ENCODE measurements around the gene ABHD12.

ABHD12 gene

DNA sequence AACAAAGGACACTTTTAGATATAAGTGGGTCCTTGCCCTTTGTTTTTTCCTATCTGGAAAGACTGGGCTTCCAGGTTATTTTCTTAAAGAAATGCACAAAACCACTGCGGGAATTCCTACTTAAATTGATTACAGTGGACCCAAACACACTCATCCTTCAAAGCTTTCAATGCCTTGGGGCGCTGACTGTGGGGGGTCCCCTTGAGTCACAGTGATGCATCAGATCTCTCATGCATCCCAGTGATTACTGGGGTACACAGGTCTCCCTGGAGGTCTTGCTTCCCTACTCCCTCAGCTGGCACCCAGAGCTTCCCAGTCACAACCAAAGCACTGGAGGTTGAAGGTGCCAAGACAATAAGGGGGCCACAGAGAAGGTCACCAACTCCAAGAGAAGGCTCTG is 20.7 kb downstream of the ABHD12 start:
- Histone ChIP-seq H3K27me3 (ENCODE audit: low read length) (no peaks in the 10 kb centered on the region), H3K79me2 (ENCODE audit: insufficient read depth, low read length) (no peaks in the 10 kb centered on the region), H3K27ac (ENCODE audit: low read depth, low read length) (no peak overlapping the region), H3K9ac (ENCODE audit: low read length) (no peak overlapping the region), H4K20me1 (ENCODE audit: low read depth, low read length) (no peaks in the 10 kb centered on the region; the same call in 1 of the 2 replicates), H2AFZ (ENCODE audit: low read depth, low read length, severe bottlenecking) (no peak overlapping the region), H3K36me3 (ENCODE audit: low read length) (no peaks in the 10 kb centered on the region), H3K4me3 (ENCODE audit: insufficient read depth, low read length, poor library complexity, severe bottlenecking) (no peak overlapping the region), H3F3A (ENCODE audit: insufficient read depth) (no peaks in the 10 kb centered on the region), H3K9me3 (ENCODE audit: insufficient read depth, low read length) (no peaks in the 10 kb centered on the region), H3K9me2 (replicated peaks; ENCODE audit: insufficient read depth, low read length) (no peaks in the 10 kb centered on the region), H3K4me2 (ENCODE audit: low read depth, low read length, poor library complexity, severe bottlenecking) (no peak overlapping the region)
- TF ChIP-seq, protein P1, sequence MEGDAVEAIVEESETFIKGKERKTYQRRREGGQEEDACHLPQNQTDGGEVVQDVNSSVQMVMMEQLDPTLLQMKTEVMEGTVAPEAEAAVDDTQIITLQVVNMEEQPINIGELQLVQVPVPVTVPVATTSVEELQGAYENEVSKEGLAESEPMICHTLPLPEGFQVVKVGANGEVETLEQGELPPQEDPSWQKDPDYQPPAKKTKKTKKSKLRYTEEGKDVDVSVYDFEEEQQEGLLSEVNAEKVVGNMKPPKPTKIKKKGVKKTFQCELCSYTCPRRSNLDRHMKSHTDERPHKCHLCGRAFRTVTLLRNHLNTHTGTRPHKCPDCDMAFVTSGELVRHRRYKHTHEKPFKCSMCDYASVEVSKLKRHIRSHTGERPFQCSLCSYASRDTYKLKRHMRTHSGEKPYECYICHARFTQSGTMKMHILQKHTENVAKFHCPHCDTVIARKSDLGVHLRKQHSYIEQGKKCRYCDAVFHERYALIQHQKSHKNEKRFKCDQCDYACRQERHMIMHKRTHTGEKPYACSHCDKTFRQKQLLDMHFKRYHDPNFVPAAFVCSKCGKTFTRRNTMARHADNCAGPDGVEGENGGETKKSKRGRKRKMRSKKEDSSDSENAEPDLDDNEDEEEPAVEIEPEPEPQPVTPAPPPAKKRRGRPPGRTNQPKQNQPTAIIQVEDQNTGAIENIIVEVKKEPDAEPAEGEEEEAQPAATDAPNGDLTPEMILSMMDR (IDR thresholded peaks at IDR 0.05; ENCODE audit: insufficient read depth, low read length, poor library complexity, severe bottlenecking): no peak
- no peak for TF ChIP-seq EZH2phosphoT487 (conservative IDR thresholded peaks at IDR 0.05; ENCODE audit: low read length)

DNA sequence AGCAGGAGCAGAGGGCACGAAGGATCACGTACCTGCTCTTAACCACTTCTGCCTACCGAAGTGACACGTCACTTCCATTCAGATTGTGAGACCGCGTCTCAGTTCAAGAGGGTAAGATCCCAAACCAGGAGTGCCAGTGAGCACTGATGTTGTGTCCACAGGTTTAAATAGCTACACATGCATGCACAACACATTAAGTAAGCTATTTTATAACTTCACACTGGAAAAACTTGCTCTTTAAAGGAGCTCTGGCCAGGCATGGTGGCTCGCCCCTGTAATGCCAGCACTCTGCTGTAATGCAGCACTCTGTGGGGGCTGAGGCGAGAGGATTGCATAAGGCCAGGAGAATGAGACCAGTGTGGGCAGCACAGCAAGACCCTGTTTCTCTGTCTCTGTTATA is 21.1 kb downstream of the ABHD12 start:
- Histone ChIP-seq H3K79me2 (ENCODE audit: insufficient read depth, low read length) (no peaks in the 10 kb centered on the region), H3K9me3 (ENCODE audit: insufficient read depth, low read length) (no peaks in the 10 kb centered on the region), H3K4me2 (ENCODE audit: low read depth, low read length, poor library complexity, severe bottlenecking) (no peak overlapping the region), H3K27ac (ENCODE audit: low read depth, low read length) (no peak overlapping the region), H3K4me3 (ENCODE audit: insufficient read depth, low read length, poor library complexity, severe bottlenecking) (no peak overlapping the region), H3K36me3 (ENCODE audit: low read length) (no peaks in the 10 kb centered on the region), H2AFZ (ENCODE audit: low read depth, low read length, severe bottlenecking) (no peak overlapping the region), H4K20me1 (ENCODE audit: low read depth, low read length) (no peaks in the 10 kb centered on the region), H3F3A (ENCODE audit: insufficient read depth) (no peaks in the 10 kb centered on the region), H3K27me3 (ENCODE audit: low read length) (no peaks in the 10 kb centered on the region), H3K9me2 (replicated peaks; ENCODE audit: insufficient read depth, low read length) (no peaks in the 10 kb centered on the region), H3K9ac (ENCODE audit: low read length) (no peak overlapping the region)
- TF ChIP-seq, protein P1 (IDR thresholded peaks at IDR 0.05; ENCODE audit: insufficient read depth, low read length, poor library complexity, severe bottlenecking): no peak
- TF ChIP-seq EZH2phosphoT487 (conservative IDR thresholded peaks at IDR 0.05; ENCODE audit: low read length): no peak

DNA sequence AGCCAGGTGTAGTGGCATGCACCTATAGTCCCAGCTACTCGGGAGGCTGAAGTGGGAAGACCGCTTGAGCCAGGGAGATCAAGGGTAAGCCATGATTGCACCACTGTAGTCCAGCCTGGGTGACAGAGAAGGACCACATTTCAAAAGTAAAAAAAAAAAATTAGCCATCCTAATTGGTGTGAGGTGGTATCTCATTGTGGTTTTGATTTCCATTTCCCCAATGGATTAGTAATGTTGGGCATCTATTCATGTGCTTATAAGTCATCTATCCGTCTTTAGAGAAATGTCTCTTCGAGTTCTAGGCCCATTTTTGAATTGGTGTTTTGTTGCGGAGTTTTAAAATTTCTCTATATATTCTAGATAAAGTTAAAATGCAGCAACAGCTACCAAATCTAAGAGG is 21.7 kb downstream of the ABHD12 start:
- Histone ChIP-seq H2AFZ (ENCODE audit: low read depth, low read length, severe bottlenecking) (no peak overlapping the region), H3F3A (ENCODE audit: insufficient read depth) (no peaks in the 10 kb centered on the region), H3K9me2 (replicated peaks; ENCODE audit: insufficient read depth, low read length) (no peaks in the 10 kb centered on the region), H3K4me3 (ENCODE audit: insufficient read depth, low read length, poor library complexity, severe bottlenecking) (no peak overlapping the region), H3K4me2 (ENCODE audit: low read depth, low read length, poor library complexity, severe bottlenecking) (no peak overlapping the region), H4K20me1 (ENCODE audit: low read depth, low read length) (no peaks in the 10 kb centered on the region), H3K27me3 (ENCODE audit: low read length) (no peaks in the 10 kb centered on the region), H3K9me3 (ENCODE audit: insufficient read depth, low read length) (no peaks in the 10 kb centered on the region), H3K27ac (ENCODE audit: low read depth, low read length) (no peak overlapping the region), H3K36me3 (ENCODE audit: low read length) (no peaks in the 10 kb centered on the region), H3K9ac (ENCODE audit: low read length) (no peak overlapping the region), H3K79me2 (ENCODE audit: insufficient read depth, low read length) (no peaks in the 10 kb centered on the region)
- TF ChIP-seq, protein P1 (IDR thresholded peaks at IDR 0.05; ENCODE audit: insufficient read depth, low read length, poor library complexity, severe bottlenecking): no peak
- no peak for TF ChIP-seq EZH2phosphoT487 (conservative IDR thresholded peaks at IDR 0.05; ENCODE audit: low read length)

All from SU-DHL-6 (cell line).